NCI-H2107 treated with DMSO at 0.1 percent for 48 hours (cell line): ENCODE measurements around the gene DUSP6.

ENCODE experiments used
- DNase-seq: peaks from one replicate; lab custom pipeline; 2025; ENCODE audit not compliant: unreplicated experiment; lab: John Stamatoyannopoulos, UW

Gene DUSP6

DNA sequence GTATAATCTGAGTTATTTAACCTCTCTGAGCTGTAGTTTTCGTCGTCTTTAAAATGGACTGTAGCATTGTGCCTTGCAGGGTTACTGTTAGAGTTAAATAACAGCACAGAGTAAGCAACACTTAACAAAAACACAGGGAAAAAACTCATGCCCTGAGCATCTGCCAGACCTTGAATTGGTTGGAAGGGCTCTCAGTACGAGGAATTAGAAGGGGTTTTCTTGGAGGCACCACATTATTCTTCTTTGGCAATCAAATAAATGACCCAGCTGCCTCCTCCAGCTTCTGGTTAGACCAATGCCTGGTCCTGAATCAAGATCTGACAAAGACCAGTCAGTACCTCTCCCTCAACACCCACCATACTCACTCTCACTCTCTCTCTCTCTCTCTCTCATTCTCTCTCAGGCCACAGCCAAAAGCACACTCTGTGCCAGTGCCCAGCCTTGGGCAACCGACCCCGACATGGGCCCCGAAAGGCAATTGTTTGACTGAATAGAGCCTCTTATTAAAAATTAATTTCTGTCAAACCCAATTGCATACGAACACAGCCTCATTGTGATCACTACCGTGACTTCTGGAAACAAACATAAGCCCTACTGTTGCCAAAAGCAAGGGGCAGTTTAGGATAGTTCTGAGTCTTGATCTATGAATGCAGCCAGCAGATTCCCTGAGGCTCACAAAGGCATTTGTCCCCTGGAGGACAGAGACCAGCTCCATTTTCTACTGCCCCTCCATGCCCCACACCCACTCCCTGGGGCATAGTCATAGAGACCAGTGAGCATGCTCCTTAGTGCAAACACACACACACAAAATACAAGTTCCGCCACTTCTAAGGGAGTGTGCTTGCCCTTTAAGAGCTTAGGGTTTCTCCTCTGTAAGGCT, 23.9 kb downstream of the DUSP6 start:
- DNase-seq: no peak

GRCh38 chr12:89327486-89328094, 24.7 kb downstream of the DUSP6 start:
- DNase-seq: no peak

- DNase-seq: no peak
Observed at GRCh38 chr12:89326239-89327040, 25.9 kb downstream of the DUSP6 start.

- no peak for DNase-seq
Observed at GRCh38 chr12:89325495-89325894, 26.8 kb downstream of the DUSP6 start.

GRCh38 chr12:89324437-89324836, 27.9 kb downstream of the DUSP6 start:
- no peak for DNase-seq

DNA sequence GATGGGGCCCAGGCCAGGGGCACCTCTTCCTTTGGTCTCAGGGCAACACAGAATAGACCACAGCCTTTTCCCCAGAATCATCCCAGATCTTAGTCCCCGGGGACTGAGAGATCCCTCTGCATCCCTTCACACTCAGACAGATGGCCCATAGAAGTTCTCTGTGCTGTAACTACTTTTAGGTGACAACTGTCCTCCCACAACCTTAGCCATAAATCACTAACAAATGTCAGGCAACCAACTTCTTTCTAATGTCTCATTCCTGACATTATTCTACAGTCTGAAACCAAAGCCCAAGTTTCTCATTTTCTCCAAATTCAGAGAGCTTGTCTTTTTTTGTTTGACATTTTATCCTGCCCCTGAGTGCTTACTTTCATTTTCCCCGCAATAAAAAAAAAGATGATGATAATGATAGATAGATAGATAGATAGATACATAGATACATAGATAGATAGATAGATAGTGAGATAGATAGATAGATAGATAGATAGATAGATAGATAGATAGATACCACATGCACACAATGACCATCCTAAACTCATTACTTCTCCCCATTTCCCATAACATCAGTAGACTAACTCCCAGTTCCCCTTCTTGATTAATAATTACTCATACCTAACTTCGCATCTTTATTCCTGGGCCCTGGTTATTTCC, 28.6 kb downstream of the DUSP6 start:
- DNase-seq: no peak

- DNase-seq: no peak
Observed at GRCh38 chr12:89320735-89321134, 31.6 kb downstream of the DUSP6 start.

DNA sequence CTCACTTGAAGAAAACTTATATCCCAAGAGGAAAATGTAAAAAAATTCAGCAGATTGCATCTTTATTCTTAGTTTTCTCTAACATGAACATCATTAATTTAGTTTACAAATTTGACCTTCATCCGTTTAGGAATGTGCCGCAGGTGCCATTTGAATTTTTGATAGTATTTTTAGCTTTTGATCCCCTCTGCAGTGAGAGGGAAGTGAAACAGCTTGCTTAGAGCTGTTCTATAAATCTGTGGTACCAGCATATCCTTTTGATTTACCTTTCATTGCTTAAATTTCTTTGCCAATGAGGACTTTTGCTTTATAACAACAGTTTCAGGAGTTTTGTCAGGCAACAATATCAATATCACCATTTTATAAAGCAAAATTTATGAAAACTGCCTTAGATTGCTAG, 32.7 kb downstream of the DUSP6 start:
- no peak for DNase-seq

DNA sequence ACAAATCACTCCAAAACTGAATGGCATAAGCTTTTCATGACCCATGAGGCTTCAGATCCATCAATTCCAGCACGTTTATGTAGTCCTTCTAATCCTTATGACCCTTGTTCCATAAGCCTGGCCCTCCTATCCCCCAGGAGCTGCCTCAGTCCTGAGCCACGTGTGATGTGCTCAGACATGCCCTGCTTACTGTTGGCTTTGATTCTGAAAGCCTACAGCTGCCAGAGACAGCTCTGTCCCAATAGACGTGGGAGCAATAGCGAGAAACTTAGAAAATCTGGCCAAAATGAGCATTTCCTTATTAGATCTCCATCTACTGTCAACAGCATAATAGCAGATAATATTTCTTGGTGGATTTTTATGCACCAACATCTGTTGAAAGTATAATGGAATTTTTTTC, 33.2 kb downstream of the DUSP6 start:
- DNase-seq: no peak

DNA sequence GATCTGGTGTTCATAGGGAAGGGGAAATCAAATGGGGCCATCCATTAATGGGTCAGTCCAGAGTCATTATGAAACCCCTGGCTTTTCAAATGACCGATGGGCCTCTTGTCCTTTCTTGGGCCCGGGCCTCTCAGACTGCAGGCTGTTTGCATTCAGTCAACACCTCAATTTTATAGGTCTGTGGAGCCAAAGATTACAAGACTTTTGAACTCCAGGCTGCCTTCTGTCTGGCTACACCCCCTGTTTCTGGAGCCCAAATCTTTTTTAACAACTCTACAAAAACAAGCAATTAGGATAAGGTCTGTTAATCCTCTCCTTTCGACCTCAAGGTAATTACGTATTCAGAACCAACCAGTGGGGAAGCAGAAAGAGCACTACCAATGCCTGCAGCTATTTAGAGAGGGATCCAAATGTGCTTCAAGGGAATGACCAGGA, 35.6 kb downstream of the DUSP6 start:
- DNase-seq: no peak

DNA sequence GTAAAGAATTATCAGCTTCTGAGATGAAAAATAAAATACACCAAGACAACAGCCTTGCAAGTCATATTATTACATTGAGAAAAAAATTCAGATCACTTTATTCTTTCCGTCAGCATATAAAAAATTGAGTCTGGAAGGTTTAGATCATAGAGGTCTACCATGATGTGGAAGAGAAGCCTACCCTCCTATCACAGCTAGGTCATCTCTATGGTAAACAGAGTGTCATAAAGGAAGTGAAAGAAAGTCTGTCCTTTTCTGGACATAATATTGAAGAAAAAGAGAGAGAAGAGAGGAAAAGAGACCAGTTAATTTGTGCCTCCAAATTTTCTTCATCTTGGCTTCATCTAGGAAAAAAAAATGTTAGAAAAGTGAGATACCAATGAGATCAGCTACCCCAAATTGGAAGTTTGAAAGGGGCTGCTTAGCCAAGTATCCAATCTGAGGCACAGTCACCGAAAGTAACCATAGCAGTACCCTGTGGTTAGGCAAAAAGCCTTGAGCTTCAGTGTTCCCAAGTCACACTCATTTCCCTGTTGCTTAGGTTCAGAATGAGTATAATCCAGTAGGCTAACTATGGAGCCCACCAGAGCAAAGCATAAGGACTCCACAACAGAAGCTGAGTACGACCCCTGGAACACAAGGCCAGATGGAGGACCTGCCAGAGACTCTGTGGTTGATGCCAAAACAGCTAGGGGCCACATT, 38.1 kb downstream of the DUSP6 start:
- DNase-seq: no peak

DNA sequence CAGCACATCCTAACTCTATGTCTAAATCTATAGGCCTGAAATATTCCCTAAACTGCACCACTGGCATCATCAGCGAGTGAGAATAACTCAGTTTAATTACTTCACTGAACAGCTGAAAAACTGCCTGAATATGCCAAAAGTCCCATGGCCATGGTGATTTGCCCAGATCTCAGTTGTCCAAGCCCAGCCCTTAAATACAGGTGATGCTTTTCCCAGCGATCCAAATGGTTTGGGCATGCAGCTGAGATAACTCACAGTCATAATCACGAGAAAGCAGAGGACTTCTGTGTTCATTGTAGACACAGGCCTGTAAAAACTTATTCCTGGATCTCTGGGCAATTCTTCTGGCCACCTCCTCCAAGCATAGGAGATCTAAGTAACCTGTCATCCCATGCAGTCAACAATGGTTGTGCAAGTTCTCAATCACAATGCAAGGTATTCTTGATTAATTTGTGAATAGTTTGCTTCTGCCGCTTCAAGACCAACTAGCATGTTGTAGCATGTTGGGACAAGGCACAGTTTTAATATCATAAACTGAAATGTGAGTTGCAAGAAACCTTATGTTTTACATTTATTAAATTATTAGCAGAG, 40.5 kb downstream of the DUSP6 start:
- DNase-seq: no peak

DNA sequence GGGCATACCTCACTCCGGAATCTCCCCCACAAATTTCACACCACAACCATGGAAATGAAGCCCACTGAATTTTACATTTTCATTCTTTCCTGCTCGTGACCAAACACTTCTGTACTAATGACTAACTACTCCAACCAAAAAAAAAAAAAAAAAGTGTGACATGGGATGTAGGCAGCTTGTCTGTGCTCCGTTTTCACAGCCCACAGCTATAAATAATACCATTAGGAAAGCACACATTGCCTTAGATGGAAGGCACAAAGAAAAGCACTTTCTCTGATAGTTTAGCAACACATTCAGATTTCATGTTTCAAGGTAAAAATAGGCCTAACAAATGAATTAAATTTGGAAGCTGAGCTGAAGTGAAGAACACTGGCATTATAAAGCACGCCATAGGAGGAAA, 42.5 kb downstream of the DUSP6 start:
- no peak for DNase-seq

GRCh38 chr12:89309440-89309802, 42.9 kb downstream of the DUSP6 start:
- no peak for DNase-seq

DNA sequence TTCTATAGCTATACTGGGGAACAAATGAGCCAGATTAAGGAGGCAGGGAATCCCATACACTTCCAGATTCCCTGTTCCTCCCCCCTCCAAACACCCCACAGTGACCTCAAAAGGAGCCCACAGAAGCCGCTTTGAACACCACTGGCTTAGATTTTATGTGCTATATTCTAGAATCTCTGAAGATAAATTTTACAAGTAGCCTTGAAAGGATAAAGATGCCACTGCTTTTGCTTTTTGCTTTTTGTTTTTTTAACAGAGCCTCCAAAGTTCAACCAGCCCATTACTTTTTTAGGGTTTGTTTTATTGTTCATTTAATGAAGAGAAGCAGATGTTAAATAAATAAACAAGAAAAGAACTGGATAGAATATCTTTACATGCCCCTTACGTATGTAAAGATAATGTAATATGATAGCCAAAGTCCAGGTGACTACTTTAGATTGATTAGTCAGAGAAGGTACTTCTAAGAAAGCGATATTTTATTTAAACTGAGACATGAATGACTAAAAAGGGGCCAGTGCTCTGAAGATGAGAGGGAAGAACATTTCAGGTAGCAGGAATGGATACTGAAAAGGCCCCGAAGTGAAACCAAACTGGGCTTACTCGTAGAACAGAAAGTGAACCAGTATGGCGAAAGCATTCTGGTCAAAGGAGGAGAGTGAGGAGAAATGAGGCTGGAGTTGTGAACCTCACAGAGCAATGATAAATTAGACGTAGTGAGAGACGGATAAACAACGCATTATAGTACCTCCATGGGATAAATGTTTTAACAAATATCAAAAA, 44.6 kb downstream of the DUSP6 start:
- no peak for DNase-seq

DNA sequence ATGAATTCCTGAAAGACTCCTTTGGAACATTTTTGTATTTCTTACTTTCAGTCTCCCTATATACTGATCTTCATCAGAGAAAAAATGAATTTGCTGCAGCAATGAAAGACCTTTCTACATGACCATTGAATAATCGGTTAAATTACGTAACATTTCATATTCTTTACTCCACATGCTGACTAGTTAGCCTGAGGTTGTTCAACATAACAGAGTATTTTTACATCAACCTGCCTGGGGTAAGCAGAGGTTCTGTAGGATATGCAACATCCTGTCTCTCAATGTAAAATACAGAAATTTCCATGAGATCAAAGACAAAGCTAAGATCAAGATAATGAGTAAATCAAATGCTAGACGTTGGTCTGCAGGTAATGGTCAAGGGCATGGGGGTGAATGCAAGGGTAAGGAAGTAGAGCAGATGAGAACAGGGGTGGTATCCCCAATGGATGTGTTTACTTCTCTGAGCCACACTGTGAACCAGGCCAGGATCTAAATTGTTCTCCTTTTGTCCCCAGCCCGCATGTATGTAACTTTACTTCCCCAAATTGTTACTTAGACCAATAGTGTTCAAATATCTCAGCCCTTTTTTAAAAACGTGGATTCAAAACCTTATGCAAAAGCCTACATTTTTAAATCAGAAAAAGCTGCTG, 45.4 kb downstream of the DUSP6 start:
- DNase-seq: no peak

GRCh38 chr12:89305373-89305772, 46.9 kb downstream of the DUSP6 start:
- DNase-seq: no peak

DNA sequence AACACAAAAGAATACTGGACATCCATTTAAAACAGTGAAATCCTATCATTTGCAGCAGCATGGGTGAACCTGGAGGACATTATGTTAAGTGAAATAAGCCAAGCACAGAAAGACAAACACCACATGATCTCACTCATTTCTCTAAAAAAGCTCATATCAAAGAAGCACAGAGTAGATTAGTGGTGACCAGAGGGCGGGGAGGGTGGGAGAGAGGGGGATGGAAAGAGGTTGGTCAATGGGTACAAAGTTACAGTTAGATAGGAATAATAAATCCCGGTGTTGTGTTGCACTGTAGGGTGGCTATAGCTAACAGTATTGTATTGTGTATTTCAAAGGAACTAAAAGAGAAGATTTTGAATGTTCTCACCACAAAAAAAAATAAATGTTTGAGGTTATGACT, 52.4 kb downstream of the DUSP6 start:
- no peak for DNase-seq

DNA sequence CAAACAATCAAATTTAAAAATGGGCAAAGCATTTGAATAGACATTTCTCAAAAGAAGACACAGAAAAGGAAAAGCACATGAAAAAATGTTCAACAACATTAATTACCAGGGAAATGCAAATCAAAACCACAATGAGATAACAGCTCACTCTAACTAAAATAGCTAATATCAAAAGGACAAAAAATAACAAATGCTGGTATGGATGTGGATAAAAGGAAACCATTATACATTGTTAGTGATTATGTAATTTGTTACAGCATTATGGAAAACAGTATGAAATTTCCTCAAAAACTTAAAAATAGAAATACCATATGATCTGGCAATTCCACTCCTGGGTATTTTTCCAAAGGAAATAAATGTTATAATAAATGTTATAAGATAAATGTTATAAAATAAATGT, 52.9 kb downstream of the DUSP6 start:
- no peak for DNase-seq
